ENCODE data around the gene LMNA.

- no peak for TF ChIP-seq CTCF (conservative IDR thresholded peaks at IDR 0.05)
- TF ChIP-seq ZFX (IDR thresholded peaks at IDR 0.05) = no peak
These were observed 34.2 kb upstream of the LMNA start for GRCh38 chr1:156080241-156080862.

All from C4-2B (cell line).